GM18517 (cell line): ENCODE measurements around the gene TM4SF4.
"Not testable (repeated sequence)": the region's sequence is repeated elsewhere in the genome, so short reads cannot be mapped to it uniquely, and the experiment has no call there.

Experiments
- ATAC-seq: cut with Tn5 transposase; IDR thresholded peaks from one replicate; pipeline ENCODE4 v1.9.1; 2021; ENCODE audit warnings: mild to moderate bottlenecking, moderate library complexity; ENCODE audit not compliant: unreplicated experiment

Gene TM4SF4

GRCh38 chr3:149474250-149474817 lies at the start of gene TM4SF4:
Gene TM4SF4, plus strand, starts transcription at chr3:149474697. Its CDS starts 181 bp downstream, at chr3:149474878.
- ATAC-seq, result no peak

- no peak for ATAC-seq
Observed at GRCh38 chr3:149424918-149425317, 49.6 kb upstream of the TM4SF4 start.

GRCh38 chr3:149426325-149426724 lies 48.2 kb upstream of the TM4SF4 start:
- ATAC-seq, result no peak

- ATAC-seq, result no peak
Observed at GRCh38 chr3:149428087-149428486, 46.4 kb upstream of the TM4SF4 start.

GRCh38 chr3:149430216-149430615 lies 44.3 kb upstream of the TM4SF4 start:
- no peak for ATAC-seq

GRCh38 chr3:149432149-149432548 lies 42.3 kb upstream of the TM4SF4 start:
- no peak for ATAC-seq

- no peak for ATAC-seq
Observed at GRCh38 chr3:149435996-149436885, 38.3 kb upstream of the TM4SF4 start.

GRCh38 chr3:149437286-149437685 lies 37.2 kb upstream of the TM4SF4 start:
- ATAC-seq, result no peak

- no peak for ATAC-seq
Observed at GRCh38 chr3:149437710-149438109, 36.8 kb upstream of the TM4SF4 start.

GRCh38 chr3:149438981-149439380 lies 35.5 kb upstream of the TM4SF4 start:
- ATAC-seq, result no peak

GRCh38 chr3:149441642-149442041 lies 32.9 kb upstream of the TM4SF4 start:
- no peak for ATAC-seq

- no peak for ATAC-seq
Observed at GRCh38 chr3:149442043-149442442, 32.5 kb upstream of the TM4SF4 start.

- ATAC-seq, result no peak
Observed at GRCh38 chr3:149442851-149443544, 31.5 kb upstream of the TM4SF4 start.

- ATAC-seq, result no peak
Observed at GRCh38 chr3:149443545-149443912, 31.0 kb upstream of the TM4SF4 start.

- not testable (repeated sequence) for ATAC-seq
Observed at GRCh38 chr3:149444867-149445266, 29.6 kb upstream of the TM4SF4 start.

GRCh38 chr3:149448331-149448831 lies 26.1 kb upstream of the TM4SF4 start:
- ATAC-seq, result no peak

GRCh38 chr3:149449182-149449581 lies 25.3 kb upstream of the TM4SF4 start:
- no peak for ATAC-seq

GRCh38 chr3:149449799-149450198 lies 24.7 kb upstream of the TM4SF4 start:
- no peak for ATAC-seq

GRCh38 chr3:149450281-149450680 lies 24.2 kb upstream of the TM4SF4 start:
- ATAC-seq, result no peak

- ATAC-seq, result no peak
Observed at GRCh38 chr3:149452036-149452435, 22.5 kb upstream of the TM4SF4 start.

GRCh38 chr3:149453140-149453805 lies 21.2 kb upstream of the TM4SF4 start:
- no peak for ATAC-seq
